ENCODE measurements around the gene CENPV.

Gene CENPV

DNA sequence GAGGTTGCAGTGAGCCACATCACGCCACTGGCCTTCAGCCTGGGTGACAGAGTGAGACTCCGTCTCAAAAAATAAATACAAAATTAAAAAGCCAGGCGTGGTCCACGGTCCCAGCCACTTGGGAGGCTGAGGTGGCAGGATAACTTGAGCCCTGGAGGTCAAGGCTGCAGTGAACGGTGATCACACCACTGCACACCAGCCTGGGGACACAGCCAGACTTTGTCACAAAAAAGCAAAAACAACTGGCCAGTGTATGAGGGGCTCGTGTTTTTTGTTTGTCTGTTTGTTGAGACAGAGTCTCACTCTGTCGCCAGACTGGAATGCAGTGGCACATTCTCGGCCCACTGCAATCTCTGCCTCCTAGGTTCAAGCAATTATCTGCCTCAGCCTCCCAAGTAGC lies 26.4 kb upstream of the CENPV start:
- TF ChIP-seq, protein P1, sequence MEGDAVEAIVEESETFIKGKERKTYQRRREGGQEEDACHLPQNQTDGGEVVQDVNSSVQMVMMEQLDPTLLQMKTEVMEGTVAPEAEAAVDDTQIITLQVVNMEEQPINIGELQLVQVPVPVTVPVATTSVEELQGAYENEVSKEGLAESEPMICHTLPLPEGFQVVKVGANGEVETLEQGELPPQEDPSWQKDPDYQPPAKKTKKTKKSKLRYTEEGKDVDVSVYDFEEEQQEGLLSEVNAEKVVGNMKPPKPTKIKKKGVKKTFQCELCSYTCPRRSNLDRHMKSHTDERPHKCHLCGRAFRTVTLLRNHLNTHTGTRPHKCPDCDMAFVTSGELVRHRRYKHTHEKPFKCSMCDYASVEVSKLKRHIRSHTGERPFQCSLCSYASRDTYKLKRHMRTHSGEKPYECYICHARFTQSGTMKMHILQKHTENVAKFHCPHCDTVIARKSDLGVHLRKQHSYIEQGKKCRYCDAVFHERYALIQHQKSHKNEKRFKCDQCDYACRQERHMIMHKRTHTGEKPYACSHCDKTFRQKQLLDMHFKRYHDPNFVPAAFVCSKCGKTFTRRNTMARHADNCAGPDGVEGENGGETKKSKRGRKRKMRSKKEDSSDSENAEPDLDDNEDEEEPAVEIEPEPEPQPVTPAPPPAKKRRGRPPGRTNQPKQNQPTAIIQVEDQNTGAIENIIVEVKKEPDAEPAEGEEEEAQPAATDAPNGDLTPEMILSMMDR (IDR thresholded peaks at IDR 0.05; ENCODE audit: unreplicated experiment in 3 of 3), result no peak
- Mint-ChIP-seq H3K4me1 (peaks cover 40% of the 10 kb centered on the region), H3K27ac (no peak overlapping the region), H3K4me3 (no peak overlapping the region), H3K36me3 (ENCODE audit: low read depth) (peaks cover 42% of the 10 kb centered on the region), H3K27me3 (ENCODE audit: low read depth) (peaks cover 4% of the 10 kb centered on the region), H3K9me3 (peaks cover 2% of the 10 kb centered on the region)

DNA sequence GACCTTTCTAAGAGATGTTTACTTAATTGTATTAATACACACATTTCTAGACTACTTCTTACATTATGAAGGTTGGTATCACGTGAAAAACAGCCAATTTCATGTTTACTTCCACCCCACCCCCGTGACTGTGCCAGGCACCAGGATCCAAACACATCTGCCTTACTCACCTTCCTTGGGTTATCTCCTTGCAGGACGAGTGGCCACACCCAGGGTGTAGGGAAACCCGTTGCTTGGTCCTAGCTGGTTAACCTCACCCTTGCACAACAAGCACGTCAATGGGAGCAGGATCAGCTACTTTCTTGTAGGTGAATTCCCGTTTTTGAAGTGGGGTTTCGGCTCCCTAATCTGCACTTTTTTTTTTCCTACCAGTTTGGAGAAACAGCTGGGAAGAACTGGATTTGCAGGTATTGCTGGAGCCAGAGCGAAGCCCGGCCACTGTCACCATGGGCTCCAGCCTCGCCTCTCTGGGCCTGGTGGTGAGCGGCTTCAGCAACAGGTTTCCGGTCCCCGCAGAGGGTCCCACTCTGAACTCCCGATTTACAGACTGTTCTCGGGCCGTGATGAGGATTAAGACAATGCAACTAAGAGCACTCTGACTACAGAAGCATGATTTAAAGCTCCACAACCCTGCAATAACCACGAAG lies 25.5 kb upstream of the CENPV start:
- Mint-ChIP-seq H3K27me3 (ENCODE audit: low read depth) (peaks cover 4% of the 10 kb centered on the region), H3K27ac (peak overlapping the region; percentile 55 to 78 (median 77)), H3K4me3 (peak overlapping the region; percentile 35 to 67 (median 66)), H3K4me1 (peaks cover 31% of the 10 kb centered on the region), H3K36me3 (ENCODE audit: low read depth) (peaks cover 33% of the 10 kb centered on the region), H3K9me3 (peaks cover 2% of the 10 kb centered on the region)
- TF ChIP-seq, protein P1 (IDR thresholded peaks at IDR 0.05; ENCODE audit: unreplicated experiment in 3 of 3), result no peak

DNA sequence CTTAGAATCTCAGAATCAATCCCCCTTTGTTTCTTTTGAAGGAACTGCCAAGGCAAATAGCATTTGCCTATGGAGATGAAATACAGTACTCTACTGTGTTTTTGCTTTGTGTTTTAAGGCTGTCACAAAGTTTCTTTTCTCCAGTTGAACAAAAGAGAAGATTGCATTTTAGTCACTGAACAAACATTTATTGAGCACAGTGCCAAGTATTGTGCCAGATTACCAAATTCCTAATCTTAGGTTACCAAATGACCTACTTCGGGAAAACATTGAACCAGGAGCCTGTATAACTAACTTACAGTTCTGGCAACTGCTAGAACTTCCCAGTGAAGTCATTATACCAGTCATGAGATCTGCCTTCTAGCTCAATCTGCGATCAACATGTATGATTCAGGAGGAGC lies 24.7 kb upstream of the CENPV start:
- H3K36me3 Mint-ChIP-seq (ENCODE audit: low read depth), result peaks cover 25% of the 10 kb centered on the region
- peak overlapping the region in 1 of 3 experiments; percentile 34 for H3K4me3 Mint-ChIP-seq
- peaks cover 4% of the 10 kb centered on the region for H3K27me3 Mint-ChIP-seq (ENCODE audit: low read depth)
- TF ChIP-seq, protein P1 (IDR thresholded peaks at IDR 0.05; ENCODE audit: unreplicated experiment in 3 of 3), result no peak
- peak overlapping the region; percentile 55 to 77 (median 72) for H3K27ac Mint-ChIP-seq
- H3K9me3 Mint-ChIP-seq, result peaks cover 2% of the 10 kb centered on the region
- peaks cover 27% of the 10 kb centered on the region for H3K4me1 Mint-ChIP-seq

DNA sequence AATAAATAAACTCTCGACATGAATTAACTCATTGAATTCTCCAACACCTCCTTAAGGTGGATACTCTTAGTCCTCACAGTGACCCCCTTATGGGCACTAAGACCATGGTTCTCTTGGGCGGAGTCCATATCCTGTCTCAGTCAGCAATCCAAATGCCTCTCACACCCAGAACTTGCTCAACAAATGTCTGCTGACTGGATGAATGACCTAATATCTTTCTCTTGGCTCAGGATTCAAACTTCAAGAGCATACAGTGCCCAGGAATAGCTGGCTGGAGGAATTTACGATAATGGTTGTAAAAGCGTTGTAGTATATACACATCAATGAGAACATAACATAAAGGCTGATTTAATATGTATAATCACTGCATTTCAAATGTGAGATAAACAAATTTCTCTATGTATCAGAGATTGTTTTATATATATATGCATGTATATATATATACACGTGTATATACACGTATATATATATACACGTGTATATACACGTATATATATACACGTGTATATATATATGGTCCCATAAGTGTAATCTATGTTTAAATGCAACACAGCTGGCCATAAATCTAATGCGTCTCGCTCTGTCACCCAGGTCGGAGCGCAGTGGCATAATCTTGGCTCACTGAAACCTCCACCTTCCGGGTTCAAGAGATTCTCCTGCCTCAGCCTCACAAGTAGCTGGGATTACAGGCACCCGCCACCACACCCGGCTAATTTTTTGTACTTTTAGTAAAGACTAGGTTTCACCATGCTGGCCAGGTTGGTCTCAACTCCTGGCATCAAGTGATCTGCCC lies 21.1 kb upstream of the CENPV start:
- Mint-ChIP-seq H3K9me3 (no peaks in the 10 kb centered on the region), H3K27ac (no peak overlapping the region), H3K36me3 (ENCODE audit: low read depth) (no peaks in the 10 kb centered on the region), H3K27me3 (ENCODE audit: low read depth) (no peaks in the 10 kb centered on the region), H3K4me1 (peaks cover 9% of the 10 kb centered on the region), H3K4me3 (no peak overlapping the region)
- TF ChIP-seq, protein P1 (IDR thresholded peaks at IDR 0.05; ENCODE audit: unreplicated experiment in 3 of 3), result no peak

DNA sequence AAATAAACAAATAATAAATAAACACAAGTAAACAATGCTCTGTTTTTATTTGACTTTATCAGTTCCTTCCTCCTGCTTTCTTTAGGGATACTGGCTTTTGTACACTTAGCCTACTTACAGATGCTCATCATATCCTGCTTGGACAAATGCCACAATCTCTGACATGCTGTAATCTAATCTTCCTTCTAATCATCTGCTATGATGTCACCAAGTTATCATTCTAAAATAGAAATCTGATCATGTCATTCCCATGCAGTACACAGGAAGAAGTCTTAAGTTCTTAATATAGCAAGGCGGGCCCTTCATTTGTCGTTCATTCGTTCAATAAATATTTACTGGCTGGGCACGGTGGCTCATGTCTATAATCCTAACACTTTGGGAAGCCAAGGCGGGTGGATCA lies 18.5 kb upstream of the CENPV start:
- TF ChIP-seq, protein P1 (IDR thresholded peaks at IDR 0.05; ENCODE audit: unreplicated experiment in 3 of 3), result no peak
- Mint-ChIP-seq H3K36me3 (ENCODE audit: low read depth) (no peaks in the 10 kb centered on the region), H3K27ac (no peak overlapping the region), H3K9me3 (no peaks in the 10 kb centered on the region), H3K27me3 (ENCODE audit: low read depth) (no peaks in the 10 kb centered on the region), H3K4me1 (peaks cover 9% of the 10 kb centered on the region), H3K4me3 (no peak overlapping the region)

Data from nephron (organoid).